Measurements from ENCODE around the gene MYRIP. TPM values are rescaled to one million over a fixed set of nuclear protein-coding genes. Genes with fewer than 3 reads are reported as not detected.
"Not testable (repeated sequence)": the region's sequence is repeated elsewhere in the genome, so short reads cannot be mapped to it uniquely, and the experiment has no call there.

MYRIP gene
- total RNA-seq, 2 experiments from 2014 or later, result not detected

- Mint-ChIP-seq H3K27ac (no peak overlapping the region), H3K4me1 (no peaks in the 10 kb centered on the region), H3K9me3 (no peaks in the 10 kb centered on the region), H3K27me3 (no peaks in the 10 kb centered on the region), H3K36me3 (ENCODE audit: low read depth) (no peaks in the 10 kb centered on the region), H3K4me3 (no peak overlapping the region)
- POLR2A ChIA-PET, result no interaction called here
- CTCF ChIA-PET, result no interaction called here
- no peak for DNase-seq
Observed at GRCh38 chr3:40254891-40255290, 445.5 kb downstream of the MYRIP start.

- Mint-ChIP-seq H3K27me3 (no peaks in the 10 kb centered on the region), H3K27ac (no peak overlapping the region), H3K36me3 (ENCODE audit: low read depth) (no peaks in the 10 kb centered on the region), H3K4me3 (no peak overlapping the region), H3K9me3 (no peaks in the 10 kb centered on the region), H3K4me1 (no peaks in the 10 kb centered on the region)
- DNase-seq, result no peak
- ChIA-PET CTCF (no interaction called here), POLR2A (no interaction called here)
Observed at GRCh38 chr3:40255532-40255931, 446.1 kb downstream of the MYRIP start.

GRCh38 chr3:40258064-40258463 is 448.7 kb downstream of the MYRIP start:
- DNase-seq, result no peak
- Mint-ChIP-seq H3K27ac (no peak overlapping the region), H3K9me3 (no peaks in the 10 kb centered on the region), H3K27me3 (no peaks in the 10 kb centered on the region), H3K4me1 (no peaks in the 10 kb centered on the region), H3K36me3 (ENCODE audit: low read depth) (no peaks in the 10 kb centered on the region), H3K4me3 (no peak overlapping the region)
- ChIA-PET CTCF (no interaction called here), POLR2A (no interaction called here)

- Mint-ChIP-seq H3K27me3 (no peaks in the 10 kb centered on the region), H3K4me1 (no peaks in the 10 kb centered on the region), H3K9me3 (no peaks in the 10 kb centered on the region), H3K4me3 (no peak overlapping the region), H3K27ac (no peak overlapping the region), H3K36me3 (ENCODE audit: low read depth) (no peaks in the 10 kb centered on the region)
- ChIA-PET CTCF (no interaction called here), POLR2A (no interaction called here)
- no peak for DNase-seq
Observed at GRCh38 chr3:40258555-40258954, 449.1 kb downstream of the MYRIP start.

GRCh38 chr3:40262331-40262730 is 452.9 kb downstream of the MYRIP start:
- no peaks in the 10 kb centered on the region for H3K36me3 Mint-ChIP-seq (ENCODE audit: low read depth)
- no peak overlapping the region for H3K27ac Mint-ChIP-seq
- H3K4me1 Mint-ChIP-seq, result no peaks in the 10 kb centered on the region
- H3K4me3 Mint-ChIP-seq, result no peak overlapping the region
- ChIA-PET CTCF (interaction anchor here (1.2 kb wide), 1 partner anchor 10 kb away, joined by 4 read pairs; no protein-coding TSS in a partner anchor), POLR2A (no interaction called here)
- no peaks in the 10 kb centered on the region for H3K27me3 Mint-ChIP-seq
- H3K9me3 Mint-ChIP-seq, result no peaks in the 10 kb centered on the region
- no peak for DNase-seq

GRCh38 chr3:40264451-40264850 is 455.0 kb downstream of the MYRIP start:
- Mint-ChIP-seq H3K27me3 (no peaks in the 10 kb centered on the region), H3K4me1 (no peaks in the 10 kb centered on the region), H3K36me3 (ENCODE audit: low read depth) (no peaks in the 10 kb centered on the region), H3K9me3 (peaks cover 2% of the 10 kb centered on the region), H3K4me3 (no peak overlapping the region), H3K27ac (no peak overlapping the region)
- CTCF ChIA-PET, result no interaction called here
- POLR2A ChIA-PET, result no interaction called here
- DNase-seq, result no peak

GRCh38 chr3:40265181-40265580 is 455.8 kb downstream of the MYRIP start:
- no peaks in the 10 kb centered on the region for H3K4me1 Mint-ChIP-seq
- POLR2A ChIA-PET, result no interaction called here
- H3K4me3 Mint-ChIP-seq, result no peak overlapping the region
- CTCF ChIA-PET, result no interaction called here
- no peak overlapping the region for H3K27ac Mint-ChIP-seq
- H3K27me3 Mint-ChIP-seq, result no peaks in the 10 kb centered on the region
- H3K36me3 Mint-ChIP-seq (ENCODE audit: low read depth), result no peaks in the 10 kb centered on the region
- H3K9me3 Mint-ChIP-seq, result peaks cover 2% of the 10 kb centered on the region
- no peak for DNase-seq

GRCh38 chr3:40267937-40268724 is 458.7 kb downstream of the MYRIP start:
- H3K27me3 Mint-ChIP-seq, result no peaks in the 10 kb centered on the region
- POLR2A ChIA-PET, result no interaction called here
- H3K4me3 Mint-ChIP-seq, result no peak overlapping the region
- H3K27ac Mint-ChIP-seq, result no peak overlapping the region
- no peaks in the 10 kb centered on the region for H3K4me1 Mint-ChIP-seq
- CTCF ChIA-PET, result interaction anchor here (0.6 kb wide), 1 partner anchor 367 kb away, joined by 3 read pairs; no protein-coding TSS in a partner anchor
- no peak for DNase-seq
- peaks cover 2% of the 10 kb centered on the region for H3K9me3 Mint-ChIP-seq
- no peaks in the 10 kb centered on the region for H3K36me3 Mint-ChIP-seq (ENCODE audit: low read depth)

GRCh38 chr3:40268802-40269524 is 459.6 kb downstream of the MYRIP start:
- H3K4me3 Mint-ChIP-seq, result no peak overlapping the region
- no peaks in the 10 kb centered on the region for H3K4me1 Mint-ChIP-seq
- ChIA-PET CTCF (no interaction called here), POLR2A (no interaction called here)
- no peaks in the 10 kb centered on the region for H3K36me3 Mint-ChIP-seq (ENCODE audit: low read depth)
- no peaks in the 10 kb centered on the region for H3K27me3 Mint-ChIP-seq
- H3K27ac Mint-ChIP-seq, result no peak overlapping the region
- DNase-seq, result no peak
- peaks cover 2% of the 10 kb centered on the region for H3K9me3 Mint-ChIP-seq

GRCh38 chr3:40278791-40279190 is 469.4 kb downstream of the MYRIP start:
- Mint-ChIP-seq H3K36me3 (ENCODE audit: low read depth) (no peaks in the 10 kb centered on the region), H3K9me3 (no peaks in the 10 kb centered on the region), H3K27me3 (peaks cover 5% of the 10 kb centered on the region), H3K27ac (no peak overlapping the region), H3K4me3 (no peak overlapping the region), H3K4me1 (no peaks in the 10 kb centered on the region)
- DNase-seq, result no peak
- POLR2A ChIA-PET, result no interaction called here
- CTCF ChIA-PET, result no interaction called here

GRCh38 chr3:40281995-40282394 is 472.6 kb downstream of the MYRIP start:
- no peaks in the 10 kb centered on the region for H3K9me3 Mint-ChIP-seq
- no peak for DNase-seq
- POLR2A ChIA-PET, result no interaction called here
- no peaks in the 10 kb centered on the region for H3K4me1 Mint-ChIP-seq
- H3K27me3 Mint-ChIP-seq, result no peaks in the 10 kb centered on the region
- CTCF ChIA-PET, result no interaction called here
- no peak overlapping the region for H3K27ac Mint-ChIP-seq
- no peaks in the 10 kb centered on the region for H3K36me3 Mint-ChIP-seq (ENCODE audit: low read depth)
- H3K4me3 Mint-ChIP-seq, result no peak overlapping the region

GRCh38 chr3:40283057-40283456 is 473.6 kb downstream of the MYRIP start:
- H3K4me3 Mint-ChIP-seq; H3K36me3 Mint-ChIP-seq (ENCODE audit: low read depth); POLR2A ChIA-PET; H3K27me3 Mint-ChIP-seq; H3K4me1 Mint-ChIP-seq; H3K9me3 Mint-ChIP-seq; CTCF ChIA-PET; DNase-seq; H3K27ac Mint-ChIP-seq: not testable (repeated sequence)

GRCh38 chr3:40287248-40287647 is 477.8 kb downstream of the MYRIP start:
- CTCF ChIA-PET, result no interaction called here
- POLR2A ChIA-PET, result no interaction called here
- Mint-ChIP-seq H3K9me3 (peaks cover 6% of the 10 kb centered on the region), H3K27me3 (no peaks in the 10 kb centered on the region), H3K4me3 (no peak overlapping the region), H3K4me1 (no peaks in the 10 kb centered on the region), H3K27ac (no peak overlapping the region), H3K36me3 (ENCODE audit: low read depth) (peaks cover 8% of the 10 kb centered on the region)
- no peak for DNase-seq

- ChIA-PET POLR2A (no interaction called here), CTCF (interaction anchor here (0.9 to 1.9 kb wide), 2 partner anchors 19 to 99 kb away, joined by 5 to 6 read pairs; partner anchors contain the start of gene EIF1B)
- no peaks in the 10 kb centered on the region for H3K4me1 Mint-ChIP-seq
- DNase-seq, result no peak
- H3K27me3 Mint-ChIP-seq, result no peaks in the 10 kb centered on the region
- H3K36me3 Mint-ChIP-seq (ENCODE audit: low read depth), result peaks cover 11% of the 10 kb centered on the region
- H3K4me3 Mint-ChIP-seq, result no peak overlapping the region
- peaks cover 6% of the 10 kb centered on the region for H3K9me3 Mint-ChIP-seq
- peak overlapping the region; percentile 47 for H3K27ac Mint-ChIP-seq
Observed at GRCh38 chr3:40290396-40290795, 481.0 kb downstream of the MYRIP start.

All from activated CD4-positive, alpha-beta T cell treated with anti-CD3 and anti-CD28 coated beads, Interleukin-2, amount 10 ng/mL, durations not matched to agents 7 days and 5 days (primary cell).